Renal cortex interstitium (tissue), 11 donors: ENCODE results near the gene MBNL3. TPM values are rescaled to one million over a fixed set of nuclear protein-coding genes. Genes with fewer than 3 reads are reported as not detected.
"Not testable (repeated sequence)": the region's sequence is repeated elsewhere in the genome, so short reads cannot be mapped to it uniquely, and the experiment has no call there.

Experiments
- DNase-seq, 11 donors: peaks; one replicate each; pipeline ENCODE4 v3.0.0-alpha.2; 2013; ENCODE audit warnings: low read depth in 9 of 11, low spot score in 4 of 11; ENCODE audit errors: extremely low read depth in 1 of 11
- polyA plus RNA-seq, 3 donors: library from polyadenylated mRNA; unstranded; fragments of 120-200 nt; gene quantifications; one replicate each; pipeline ENCODE4 v1.2.1, GENCODE V29; 2013; ENCODE audit not compliant: insufficient read length in 3 of 3

MBNL3 gene
- polyA plus RNA-seq, 3 donors: 31.3 to 33.8 (median 31.5) TPM

- no peak for DNase-seq
Measured at GRCh38 chrX:132330156-132330729, 158.6 kb downstream of the MBNL3 start.

- DNase-seq: not testable (repeated sequence)
Measured at GRCh38 chrX:132326960-132327359, 161.9 kb downstream of the MBNL3 start.
